ENCODE measurements around the gene PEF1.

PEF1 gene

GRCh38 chr1:31673433-31673832 is 28.8 kb upstream of the PEF1 start:
- in situ Hi-C loops (cut with HindIII; ENCODE audit: low pct_ligation_motif_present, low pct_unique_long_range_greater_than_20kb, low sequenced_read_pairs) = no loop called here
- DNase-seq = no peak

GRCh38 chr1:31672986-31673385 is 28.3 kb upstream of the PEF1 start:
- in situ Hi-C loops (cut with HindIII; ENCODE audit: low pct_ligation_motif_present, low pct_unique_long_range_greater_than_20kb, low sequenced_read_pairs) = no loop called here

GRCh38 chr1:31671561-31672201 is 27.0 kb upstream of the PEF1 start:
- no peak for DNase-seq
- in situ Hi-C loops (cut with HindIII; ENCODE audit: low pct_ligation_motif_present, low pct_unique_long_range_greater_than_20kb, low sequenced_read_pairs) = no loop called here

More at GRCh38 chr1:31672986-31673385, 28.3 kb upstream of the PEF1 start:
- no peak for DNase-seq

- in situ Hi-C loops (cut with HindIII; ENCODE audit: low pct_ligation_motif_present, low pct_unique_long_range_greater_than_20kb, low sequenced_read_pairs) = no loop called here
Measured at GRCh38 chr1:31671147-31671546, 26.5 kb upstream of the PEF1 start.

GRCh38 chr1:31670593-31670964 is 25.9 kb upstream of the PEF1 start:
- in situ Hi-C loops (cut with HindIII; ENCODE audit: low pct_ligation_motif_present, low pct_unique_long_range_greater_than_20kb, low sequenced_read_pairs) = no loop called here
- DNase-seq = no peak

More at GRCh38 chr1:31671147-31671546, 26.5 kb upstream of the PEF1 start:
- no peak for DNase-seq

GRCh38 chr1:31669786-31670592 is 25.3 kb upstream of the PEF1 start:
- peak; percentile 73 for DNase-seq

GRCh38 chr1:31669433-31669785 is 24.7 kb upstream of the PEF1 start:
- no peak for DNase-seq
- in situ Hi-C loops (cut with HindIII; ENCODE audit: low pct_ligation_motif_present, low pct_unique_long_range_greater_than_20kb, low sequenced_read_pairs) = no loop called here

More at GRCh38 chr1:31669786-31670592, 25.3 kb upstream of the PEF1 start:
- in situ Hi-C loops (cut with HindIII; ENCODE audit: low pct_ligation_motif_present, low pct_unique_long_range_greater_than_20kb, low sequenced_read_pairs) = no loop called here

GRCh38 chr1:31668303-31668883 is 23.7 kb upstream of the PEF1 start:
- no peak for DNase-seq
- in situ Hi-C loops (cut with HindIII; ENCODE audit: low pct_ligation_motif_present, low pct_unique_long_range_greater_than_20kb, low sequenced_read_pairs) = no loop called here

- in situ Hi-C loops (cut with HindIII; ENCODE audit: low pct_ligation_motif_present, low pct_unique_long_range_greater_than_20kb, low sequenced_read_pairs) = no loop called here
- no peak for DNase-seq
Measured at GRCh38 chr1:31667065-31667785, 22.5 kb upstream of the PEF1 start.

- DNase-seq = no peak
- in situ Hi-C loops (cut with HindIII; ENCODE audit: low pct_ligation_motif_present, low pct_unique_long_range_greater_than_20kb, low sequenced_read_pairs) = no loop called here
Measured at GRCh38 chr1:31666263-31666963, 21.7 kb upstream of the PEF1 start.

GRCh38 chr1:31665234-31665878 is 20.7 kb upstream of the PEF1 start:
- in situ Hi-C loops (cut with HindIII; ENCODE audit: low pct_ligation_motif_present, low pct_unique_long_range_greater_than_20kb, low sequenced_read_pairs) = no loop called here
- no peak for DNase-seq

GRCh38 chr1:31664528-31664927 is 19.9 kb upstream of the PEF1 start:
- in situ Hi-C loops (cut with HindIII; ENCODE audit: low pct_ligation_motif_present, low pct_unique_long_range_greater_than_20kb, low sequenced_read_pairs) = no loop called here
- no peak for DNase-seq

- in situ Hi-C loops (cut with HindIII; ENCODE audit: low pct_ligation_motif_present, low pct_unique_long_range_greater_than_20kb, low sequenced_read_pairs) = no loop called here
- DNase-seq = peak; percentile 34
Measured at GRCh38 chr1:31663622-31664452, 19.2 kb upstream of the PEF1 start.

- no peak for DNase-seq
- in situ Hi-C loops (cut with HindIII; ENCODE audit: low pct_ligation_motif_present, low pct_unique_long_range_greater_than_20kb, low sequenced_read_pairs) = no loop called here
Measured at GRCh38 chr1:31662463-31662862, 17.8 kb upstream of the PEF1 start.

- no peak for DNase-seq
- in situ Hi-C loops (cut with HindIII; ENCODE audit: low pct_ligation_motif_present, low pct_unique_long_range_greater_than_20kb, low sequenced_read_pairs) = no loop called here
Measured at GRCh38 chr1:31661856-31662255, 17.2 kb upstream of the PEF1 start.

GRCh38 chr1:31660871-31661455 is 16.3 kb upstream of the PEF1 start:
- in situ Hi-C loops (cut with HindIII; ENCODE audit: low pct_ligation_motif_present, low pct_unique_long_range_greater_than_20kb, low sequenced_read_pairs) = no loop called here
- no peak for DNase-seq

- in situ Hi-C loops (cut with HindIII; ENCODE audit: low pct_ligation_motif_present, low pct_unique_long_range_greater_than_20kb, low sequenced_read_pairs) = no loop called here
- no peak for DNase-seq
Measured at GRCh38 chr1:31659889-31660288, 15.2 kb upstream of the PEF1 start.
